Measurements from ENCODE around the gene APOBEC3C.
A peak's percentile ranks its signal among the peaks of the same experiment; 100 is the strongest.
"Not testable (repeated sequence)": the region's sequence is repeated elsewhere in the genome, so short reads cannot be mapped to it uniquely, and the experiment has no call there.

APOBEC3C gene

GRCh38 chr22:39013942-39014722, at the start of gene APOBEC3C:
Gene APOBEC3C, plus strand, starts transcription at chr22:39014257. Its CDS starts 106 bp downstream, at chr22:39014363.
- DNase-seq: peak; percentile 29

- DNase-seq: no peak
Observed at GRCh38 chr22:38964306-38964705, 49.8 kb upstream of the APOBEC3C start.

- DNase-seq: no peak
Observed at GRCh38 chr22:38964989-38965388, 49.1 kb upstream of the APOBEC3C start.

GRCh38 chr22:38965614-38966379, 48.3 kb upstream of the APOBEC3C start:
- no peak for DNase-seq

- DNase-seq: no peak
Observed at GRCh38 chr22:38966380-38966702, 47.7 kb upstream of the APOBEC3C start.

GRCh38 chr22:38966942-38967341, 47.1 kb upstream of the APOBEC3C start:
- no peak for DNase-seq

- no peak for DNase-seq
Observed at GRCh38 chr22:38967451-38968450, 46.3 kb upstream of the APOBEC3C start.

GRCh38 chr22:38968801-38969200, 45.3 kb upstream of the APOBEC3C start:
- no peak for DNase-seq

- no peak for DNase-seq
Observed at GRCh38 chr22:38970551-38970950, 43.5 kb upstream of the APOBEC3C start.

GRCh38 chr22:38971202-38971601, 42.9 kb upstream of the APOBEC3C start:
- DNase-seq: no peak

- no peak for DNase-seq
Observed at GRCh38 chr22:38971791-38972190, 42.3 kb upstream of the APOBEC3C start.

GRCh38 chr22:38972558-38972957, 41.5 kb upstream of the APOBEC3C start:
- no peak for DNase-seq

- peak; percentile 56 for DNase-seq
Observed at GRCh38 chr22:38973289-38974169, 40.5 kb upstream of the APOBEC3C start.

GRCh38 chr22:38974170-38974825, 39.8 kb upstream of the APOBEC3C start:
- no peak for DNase-seq

- no peak for DNase-seq
Observed at GRCh38 chr22:38974826-38975175, 39.3 kb upstream of the APOBEC3C start.

GRCh38 chr22:38977289-38977688, 36.8 kb upstream of the APOBEC3C start:
- DNase-seq: not testable (repeated sequence)

- not testable (repeated sequence) for DNase-seq
Observed at GRCh38 chr22:38980587-38980986, 33.5 kb upstream of the APOBEC3C start.

GRCh38 chr22:38981005-38981991, 32.8 kb upstream of the APOBEC3C start:
- DNase-seq: peak; percentile 17

GRCh38 chr22:38981992-38982927, 31.8 kb upstream of the APOBEC3C start, which contains the start of gene APOBEC3B:
Gene APOBEC3B, plus strand, starts transcription at chr22:38982347. Its CDS starts 107 bp downstream, at chr22:38982454.
- DNase-seq: peak; percentile 23
